Heart right ventricle (tissue), 16 donors: ENCODE measurements around the gene ZFP57. TPM values are rescaled to one million over a fixed set of nuclear protein-coding genes. Genes with fewer than 3 reads are reported as not detected.

Source experiments
- ATAC-seq, 8 donors: fragments of 200-7000 bp; cut with Tn5 transposase; one replicate each; pipeline ENCODE4 v1.9.1; 2020; ENCODE audit warnings: mild to moderate bottlenecking in 8 of 8, moderate library complexity in 8 of 8, moderate number of reproducible peaks in 1 of 8
- DNase-seq, 2 donors: peaks; one replicate each; pipeline ENCODE4 v3.0.0-alpha.2; 2020
- H3K27ac ChIP-seq, 10 donors: fragments of 200-600 bp; sonication (generic) in 2 of 10; one replicate each; pipeline versions ENCODE4 v1.5.0 to v1.8.0; 2020 to 2022; ENCODE audit warnings: mild to moderate bottlenecking in 3 of 10
- H3K27me3 ChIP-seq, 7 donors: fragments of 200-600 bp; one replicate each; pipeline ENCODE4 v1.8.0; 2021 to 2022; ENCODE audit warnings: mild to moderate bottlenecking in 2 of 7
- H3K36me3 ChIP-seq, 9 donors: fragments of 200-600 bp; sonication (generic) in 1 of 9; one replicate each; pipeline versions ENCODE4 v1.5.0 to v1.8.0; 2020 to 2022; ENCODE audit warnings: mild to moderate bottlenecking in 2 of 9
- H3K4me1 ChIP-seq, 9 donors: fragments of 200-600 bp; sonication (generic) in 1 of 9; one replicate each; pipeline versions ENCODE4 v1.5.0 to v1.8.0; 2020 to 2022; ENCODE audit warnings: mild to moderate bottlenecking in 4 of 9
- H3K4me3 ChIP-seq, 10 donors: fragments of 200-600 bp; sonication (generic) in 2 of 10; one replicate each; pipeline versions ENCODE4 v1.5.0 to v1.8.0; 2020 to 2022; ENCODE audit warnings: mild to moderate bottlenecking in 7 of 10, moderate library complexity in 2 of 10
- H3K9me3 ChIP-seq, 11 donors: fragments of 200-600 bp in 10 of 11; sonication (generic) in 2 of 11; one replicate each; pipeline versions ENCODE4 v1.5.0 to v1.8.0; 2013 to 2022; ENCODE audit warnings: mild to moderate bottlenecking in 2 of 11, control low read depth in 1 of 11, moderate library complexity in 1 of 11
- WGBS, 2 donors: extraction: QIAGEN DNeasy Blood & Tissue Kit; methylation state at CpG; one replicate each; pipeline ENCODE4 v1.1.7; 2013; ENCODE audit warnings: inconsistent platforms in 1 of 2; 5-methylcytosine and 5-hydroxymethylcytosine counted together
- intact Hi-C, 10 donors: fragments of 100-400 bp; cut with DNase I; formaldehyde crosslinking; loops; one replicate each; pipeline versions ENCODE4 v1.11.1 to v1.14.2; 2022
- polyA plus RNA-seq, 2 donors: library from polyadenylated mRNA; stranded (reverse); fragments of 200-250 nt; gene quantifications; one replicate each; pipeline ENCODE4 v1.2.3, GENCODE V29; 2013
- total RNA-seq, 10 donors: library from RNA; stranded (reverse); fragmentation: NEBNext Ultra II Directional in 3 of 10; extraction: Animal tissue kit (Norgen Biotek cat#: 25700) in 3 of 10; gene quantifications; one replicate each; pipeline versions ENCODE4 v1.2.1 to v1.2.4, GENCODE V29; 2021 to 2023
- TF ChIP-seq, protein P1 (sequence below), 9 donors: fragments of 200-600 bp; sonication (generic) in 2 of 9; IDR thresholded peaks; one replicate each; pipeline versions ENCODE4 v1.5.0 to v1.8.0; 2021 to 2022; ENCODE audit warnings: antibody characterized with exemption in 9 of 9, mild to moderate bottlenecking in 5 of 9, moderate library complexity in 1 of 9
- donor health status: Arrhythmogenic right ventricular cardiomyopathy.
- donor health status: ischemic (EF 13 %, LVEDD 7.1; RV severe dilation, severe dysfunction).
- donor health status: healthy with polysubstance abuse.
- donor health status: DM: no; HTN: yes; CAD: no.
- donor health status: DM: no; HTN: no; CAD: no.
- donor health status: ischemic (EF 25% LVEDD 6.9; RV normal size, moderate dysfunction).
- donor health status: ischemic (EF 25% LVEDD 5.7; RV mildly dilated, moderate dysfunction).
- donor health status: healthy.
- donor health status: DM: yes; HTN: yes; CAD: no.
- donor health status: Ischemic cardiomyopathy.
- donor health status: ischemic (EF 35%, LVEDD 5.7; RV mildly dilated, moderate dysfunction).
- donor health status: nonischemic (EF 11% LVEDD 7.7; RV severe dilation, severe dysfunction).
- donor health status: DM: yes; HTN: yes; CAD: no.
- donor health status: PGD.
- donor health status: ischemic (EF 29% LVEDD 5.4; RV normal size, mild dysfunction).
- donor health status: nonischemic (EF 23%, LVEDD 6.1; RV moderate dilation, normal function).

Gene ZFP57
- total and polyA plus RNA-seq, 12 donors = 0.06 to 14.7 (median 2.5) TPM; not detected in 7

DNA sequence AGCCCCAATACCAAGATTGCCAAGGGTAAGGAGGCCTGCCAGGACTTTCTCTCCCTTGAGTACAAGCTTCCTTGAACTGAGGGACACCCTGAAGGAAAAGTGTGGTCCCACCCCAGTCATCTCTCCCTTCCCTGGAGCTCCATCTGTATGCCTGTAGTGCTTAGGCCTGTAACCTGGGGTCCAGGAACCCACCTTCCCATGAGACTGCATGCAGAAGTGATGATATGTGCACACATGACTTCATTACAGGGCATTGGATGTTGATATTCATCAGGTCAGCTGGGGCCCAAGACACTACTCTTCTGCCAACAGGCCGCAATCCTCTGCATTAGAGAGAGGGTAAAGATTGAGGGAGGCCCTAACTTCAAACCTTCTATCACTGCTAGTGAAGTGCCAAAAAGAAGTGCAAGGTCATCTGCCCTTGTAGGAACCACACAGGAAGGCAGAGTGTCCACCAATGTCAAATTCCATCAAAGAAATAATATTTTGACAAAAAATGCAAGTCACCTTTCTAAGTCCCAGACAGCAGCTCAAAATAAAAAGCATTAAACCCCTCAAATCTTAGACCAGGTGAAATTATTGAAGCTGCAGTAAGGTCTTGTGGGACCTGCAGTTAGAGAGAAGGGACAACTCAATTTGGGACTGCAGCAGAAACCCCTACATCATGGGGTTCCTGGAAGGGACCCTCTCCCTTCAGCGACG lies 47.4 kb upstream of the ZFP57 start:
- Histone ChIP-seq H3K4me1 (peaks cover 0 to 34% (median 23%) of the 10 kb centered on the region in 9 donors), H3K36me3 (peaks cover 0 to 47% (median 12%) of the 10 kb centered on the region in 9 donors), H3K27ac (no peak overlapping the region), H3K27me3 (no peaks in the 10 kb centered on the region), H3K4me3 (no peak overlapping the region), H3K9me3 (no peaks in the 10 kb centered on the region)
- no peak for ATAC-seq
- intact Hi-C loops = no loop called here
- 94% methylated on average over 3 of the region's 3 CpGs for WGBS, 2 donors
- TF ChIP-seq, protein P1, sequence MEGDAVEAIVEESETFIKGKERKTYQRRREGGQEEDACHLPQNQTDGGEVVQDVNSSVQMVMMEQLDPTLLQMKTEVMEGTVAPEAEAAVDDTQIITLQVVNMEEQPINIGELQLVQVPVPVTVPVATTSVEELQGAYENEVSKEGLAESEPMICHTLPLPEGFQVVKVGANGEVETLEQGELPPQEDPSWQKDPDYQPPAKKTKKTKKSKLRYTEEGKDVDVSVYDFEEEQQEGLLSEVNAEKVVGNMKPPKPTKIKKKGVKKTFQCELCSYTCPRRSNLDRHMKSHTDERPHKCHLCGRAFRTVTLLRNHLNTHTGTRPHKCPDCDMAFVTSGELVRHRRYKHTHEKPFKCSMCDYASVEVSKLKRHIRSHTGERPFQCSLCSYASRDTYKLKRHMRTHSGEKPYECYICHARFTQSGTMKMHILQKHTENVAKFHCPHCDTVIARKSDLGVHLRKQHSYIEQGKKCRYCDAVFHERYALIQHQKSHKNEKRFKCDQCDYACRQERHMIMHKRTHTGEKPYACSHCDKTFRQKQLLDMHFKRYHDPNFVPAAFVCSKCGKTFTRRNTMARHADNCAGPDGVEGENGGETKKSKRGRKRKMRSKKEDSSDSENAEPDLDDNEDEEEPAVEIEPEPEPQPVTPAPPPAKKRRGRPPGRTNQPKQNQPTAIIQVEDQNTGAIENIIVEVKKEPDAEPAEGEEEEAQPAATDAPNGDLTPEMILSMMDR (IDR thresholded peaks at IDR 0.05) = no peak
- no peak for DNase-seq

DNA sequence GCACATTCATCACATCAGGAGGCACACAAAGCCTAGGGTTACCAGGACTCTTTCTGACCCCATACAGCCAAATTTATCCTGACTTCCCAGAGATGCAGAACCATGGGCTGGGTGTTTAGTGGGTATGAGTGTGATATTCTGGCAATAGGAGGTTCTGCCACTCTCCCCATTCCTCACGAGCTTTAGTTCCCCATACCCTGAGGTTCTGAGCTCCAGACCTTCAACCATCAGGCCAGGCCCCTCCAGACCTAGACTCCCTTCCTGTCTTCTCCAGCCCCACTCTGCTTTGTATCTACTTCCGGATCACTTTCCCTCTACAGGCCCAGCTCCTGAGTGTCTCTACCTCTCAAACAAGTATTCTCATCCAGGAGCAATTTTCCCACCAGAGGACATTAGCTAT lies 46.7 kb upstream of the ZFP57 start:
- TF ChIP-seq, protein P1 (IDR thresholded peaks at IDR 0.05) = no peak
- ATAC-seq = no peak
- Histone ChIP-seq H3K4me1 (peaks cover 0 to 34% (median 23%) of the 10 kb centered on the region in 9 donors), H3K36me3 (peaks cover 0 to 47% (median 12%) of the 10 kb centered on the region in 9 donors), H3K9me3 (no peaks in the 10 kb centered on the region), H3K27me3 (no peaks in the 10 kb centered on the region), H3K4me3 (no peak overlapping the region), H3K27ac (no peak overlapping the region)
- 41 to 92% methylated on average over 2 of the region's 2 CpGs for WGBS, 2 donors
- no peak for DNase-seq
- intact Hi-C loops = no loop called here

DNA sequence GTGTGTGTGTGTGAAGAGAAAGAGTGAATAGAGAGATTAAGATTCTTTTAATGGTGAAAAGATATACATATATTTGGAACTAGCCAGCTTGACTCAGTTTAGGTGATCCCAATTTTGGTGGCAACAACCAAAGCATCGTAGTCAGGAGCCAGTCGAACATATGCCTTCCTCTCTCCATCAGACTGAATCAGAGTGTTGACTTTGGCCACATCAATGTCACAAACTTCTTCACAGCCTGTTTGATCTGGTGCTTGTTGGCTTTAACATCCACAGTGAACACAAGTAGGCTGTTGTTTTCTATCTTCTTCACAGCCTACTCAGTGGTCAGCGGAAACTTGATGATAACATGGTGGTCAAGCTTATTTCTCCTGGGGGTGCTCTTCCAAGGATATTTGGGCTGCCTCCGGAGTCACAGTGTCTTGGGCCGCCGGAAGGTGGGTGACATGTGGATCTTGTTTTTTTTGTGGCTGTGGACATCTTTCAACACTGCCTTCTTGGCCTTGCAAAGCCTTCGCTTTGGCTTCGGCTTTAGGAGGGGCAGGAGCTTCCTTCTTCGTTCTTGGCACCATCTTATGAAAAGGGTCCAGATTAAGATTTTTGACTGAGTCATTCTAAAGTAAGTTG lies 45.7 kb upstream of the ZFP57 start:
- intact Hi-C loops = no loop called here

DNA sequence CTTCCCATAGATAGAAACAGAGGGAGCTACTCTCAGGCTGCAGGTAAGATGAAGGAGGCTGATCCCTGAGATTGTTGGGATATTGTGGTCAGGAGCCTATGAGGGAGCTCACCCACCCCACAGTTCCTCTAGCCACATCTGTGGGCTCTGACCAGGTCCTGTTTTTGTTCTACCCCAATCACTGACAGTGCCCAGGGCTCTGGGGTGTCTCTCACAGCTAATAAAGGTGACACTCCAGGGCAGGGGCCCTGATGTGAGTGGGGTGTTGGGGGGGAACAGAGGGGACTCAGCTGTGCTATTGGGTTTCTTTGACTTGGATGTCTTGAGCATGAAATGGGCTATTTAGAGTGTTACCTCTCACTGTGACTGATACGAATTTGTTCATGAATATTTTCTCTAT lies 45.0 kb upstream of the ZFP57 start:
- H3K27me3 ChIP-seq = no peaks in the 10 kb centered on the region
- no peak overlapping the region for H3K27ac ChIP-seq
- H3K4me1 ChIP-seq = peaks cover 0 to 37% (median 23%) of the 10 kb centered on the region in 9 donors
- intact Hi-C loops = no loop called here
- DNase-seq (no peak), ATAC-seq (no peak)
- WGBS, 2 donors = 72 to 92% methylated on average over 1 of the region's 1 CpG
- TF ChIP-seq, protein P1 (IDR thresholded peaks at IDR 0.05) = no peak
- H3K9me3 ChIP-seq = no peaks in the 10 kb centered on the region
- H3K36me3 ChIP-seq = peaks cover 0 to 47% (median 12%) of the 10 kb centered on the region in 9 donors
- peak overlapping the region in 7 of 10 donors; percentile 88 to 99 (median 97) for H3K4me3 ChIP-seq

More for the DNA sequence above, 45.7 kb upstream of the ZFP57 start:
- no peak for DNase-seq
- Histone ChIP-seq H3K27ac (no peak overlapping the region), H3K9me3 (no peaks in the 10 kb centered on the region), H3K4me1 (peaks cover 0 to 37% (median 23%) of the 10 kb centered on the region in 9 donors), H3K36me3 (peaks cover 0 to 47% (median 12%) of the 10 kb centered on the region in 9 donors), H3K27me3 (no peaks in the 10 kb centered on the region), H3K4me3 (peak overlapping the region in 2 of 10 donors; percentile 89 to 97)
- ATAC-seq = no peak
- TF ChIP-seq, protein P1 (IDR thresholded peaks at IDR 0.05) = no peak
- WGBS, 2 donors = 90% methylated on average over 9 of the region's 9 CpGs
